Kidney tubule cell (primary cell): Measurements from ENCODE around the gene SYNE3.
A peak's percentile ranks its signal among the peaks of the same experiment; 100 is the strongest.
"Not testable (repeated sequence)": the region's sequence is repeated elsewhere in the genome, so short reads cannot be mapped to it uniquely, and the experiment has no call there.

Source experiments
- DNase-seq: peaks from one replicate; pipeline ENCODE4 v3.0.0-alpha.2; 2018; ENCODE audit warnings: low spot score

SYNE3 gene

GRCh38 chr14:95524706-95525512, 8.5 kb upstream of the SYNE3 start:
- peak; percentile 48 for DNase-seq

GRCh38 chr14:95523815-95524448, 7.5 kb upstream of the SYNE3 start:
- DNase-seq, result no peak

GRCh38 chr14:95523051-95523814, 6.8 kb upstream of the SYNE3 start:
- no peak for DNase-seq

- no peak for DNase-seq
These were observed 6.1 kb upstream of the SYNE3 start for GRCh38 chr14:95522556-95522955.

GRCh38 chr14:95522116-95522515, 5.7 kb upstream of the SYNE3 start:
- DNase-seq, result no peak

GRCh38 chr14:95521001-95521400, 4.6 kb upstream of the SYNE3 start:
- DNase-seq, result no peak

- DNase-seq, result no peak
These were observed 3.9 kb upstream of the SYNE3 start for GRCh38 chr14:95520346-95520745.

GRCh38 chr14:95519699-95520098, 3.2 kb upstream of the SYNE3 start:
- no peak for DNase-seq

GRCh38 chr14:95518045-95518751, 1.7 kb upstream of the SYNE3 start:
- DNase-seq, result no peak

GRCh38 chr14:95515596-95516552, 576 bp downstream of the SYNE3 start:
- DNase-seq, result peak; percentile 44

- no peak for DNase-seq
These were observed 1.4 kb downstream of the SYNE3 start for GRCh38 chr14:95515080-95515489.

- DNase-seq, result no peak
These were observed 2.0 kb downstream of the SYNE3 start for GRCh38 chr14:95514131-95515079.

GRCh38 chr14:95513291-95513690, 3.2 kb downstream of the SYNE3 start:
- DNase-seq, result no peak

- no peak for DNase-seq
These were observed 4.8 kb downstream of the SYNE3 start for GRCh38 chr14:95511687-95512086.

GRCh38 chr14:95510804-95511203, 5.6 kb downstream of the SYNE3 start:
- DNase-seq, result no peak

GRCh38 chr14:95510344-95510743, 6.1 kb downstream of the SYNE3 start:
- DNase-seq, result not testable (repeated sequence)

- DNase-seq, result no peak
These were observed 7.0 kb downstream of the SYNE3 start for GRCh38 chr14:95509495-95509894.

GRCh38 chr14:95508377-95508776, 8.1 kb downstream of the SYNE3 start:
- no peak for DNase-seq

GRCh38 chr14:95507701-95508103, 8.7 kb downstream of the SYNE3 start:
- peak; percentile 83 for DNase-seq

- DNase-seq, result peak; percentile 88
These were observed 9.3 kb downstream of the SYNE3 start for GRCh38 chr14:95507174-95507573.
